Muscle of arm (tissue), 12 donors: ENCODE measurements around the gene PPM1L. TPM values are rescaled to one million over a fixed set of nuclear protein-coding genes. Genes with fewer than 3 reads are reported as not detected.

Source experiments
- DNase-seq: peaks from one replicate; pipeline ENCODE4 v3.0.0-alpha.2; 2013
- polyA plus RNA-seq, 12 donors: library from polyadenylated mRNA; unstranded; fragments of 120-200 nt; gene quantifications; one replicate each; pipeline ENCODE4 v1.2.1, GENCODE V29; 2013; ENCODE audit not compliant: insufficient read length in 12 of 12

PPM1L gene
- polyA plus RNA-seq, 12 donors: 7.3 to 14.3 (median 11.3) TPM; not detected in 1

DNA sequence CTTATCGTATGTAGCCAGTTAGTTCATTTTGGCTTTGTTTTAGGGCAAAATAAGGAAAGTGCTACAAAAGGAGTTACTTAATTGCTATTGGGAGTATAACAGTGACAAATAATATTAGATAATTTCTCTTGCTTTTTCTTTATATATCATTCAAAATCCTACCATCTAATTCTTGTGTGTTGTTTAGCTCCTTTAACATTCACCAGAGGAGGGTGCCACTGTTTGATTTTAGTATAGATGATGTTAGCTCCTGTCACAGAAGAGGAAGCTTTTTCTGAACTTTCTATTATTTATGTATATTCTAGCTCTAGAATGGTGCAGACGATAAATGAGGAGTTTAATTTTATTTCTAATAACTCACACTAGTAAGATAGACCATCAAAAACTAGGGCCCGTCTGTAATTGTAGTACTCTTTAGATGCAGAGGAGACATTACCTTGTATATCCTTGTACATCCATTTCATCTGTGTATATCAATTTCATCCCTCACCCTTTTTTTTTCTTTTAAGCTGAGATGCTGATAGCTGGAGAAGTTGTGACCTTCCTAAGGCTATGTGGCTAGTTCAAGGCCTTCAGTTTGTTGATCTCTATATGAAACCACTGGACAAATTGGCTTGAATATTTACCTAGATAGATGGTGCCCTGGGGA lies 3.0 kb downstream of the PPM1L start:
- DNase-seq: no peak

DNA sequence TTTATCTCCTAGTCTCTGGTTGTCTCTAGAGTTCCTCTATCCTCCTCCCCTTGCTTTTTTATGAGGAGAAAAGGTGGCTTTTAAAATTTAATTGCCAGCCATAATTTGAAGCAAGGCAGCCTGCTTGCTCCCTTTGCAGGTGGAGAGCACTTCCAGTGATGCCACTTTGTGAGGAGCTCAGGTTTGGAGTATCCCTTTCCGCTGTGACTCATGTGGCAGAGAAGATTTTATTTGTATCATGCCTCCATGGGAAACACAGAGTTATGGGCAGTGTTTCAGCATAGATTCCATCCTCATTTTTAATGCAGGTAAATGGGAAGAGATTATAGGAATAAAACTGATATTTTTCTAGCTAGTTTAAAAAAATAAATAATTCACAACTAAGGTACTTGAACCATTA lies 7.0 kb downstream of the PPM1L start:
- no peak for DNase-seq

DNA sequence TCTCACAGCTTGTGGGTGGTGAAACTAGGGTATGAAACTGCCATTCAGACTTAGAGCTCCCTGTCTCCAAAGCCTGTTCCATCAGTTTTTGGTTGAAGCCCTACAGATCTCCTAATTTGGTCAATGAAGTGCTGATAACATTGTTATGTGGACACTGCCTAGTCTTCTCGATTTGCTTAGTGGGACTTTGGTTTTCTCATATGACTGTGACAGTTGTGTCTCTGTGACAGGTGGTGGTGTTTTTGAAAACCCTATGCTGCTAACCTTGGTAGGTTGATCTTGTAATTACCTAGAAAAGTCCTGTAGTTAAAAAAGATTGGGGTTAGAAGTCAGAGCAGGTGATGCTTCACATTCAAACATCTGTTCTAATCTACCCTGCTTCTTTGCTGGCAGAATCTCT lies 9.2 kb downstream of the PPM1L start:
- no peak for DNase-seq

DNA sequence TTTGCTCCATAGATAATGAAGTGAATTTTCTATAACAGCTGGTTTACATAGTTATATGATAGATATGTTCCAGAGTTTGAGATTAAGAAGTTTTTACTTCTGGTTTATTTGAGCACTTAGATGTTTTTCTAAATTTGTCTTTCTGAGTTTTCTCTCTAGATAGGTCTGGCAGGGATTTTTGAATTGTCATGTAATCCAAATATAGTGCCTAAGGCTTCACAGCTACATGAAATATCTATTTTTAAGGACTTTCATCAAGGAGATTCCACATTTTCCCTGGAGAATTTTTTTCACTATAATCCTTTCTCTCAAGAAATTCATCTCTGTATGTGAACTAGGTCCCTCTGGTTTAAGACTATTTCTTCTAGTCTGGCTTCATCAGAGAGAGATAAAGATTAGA lies 12.0 kb downstream of the PPM1L start:
- DNase-seq: no peak

DNA sequence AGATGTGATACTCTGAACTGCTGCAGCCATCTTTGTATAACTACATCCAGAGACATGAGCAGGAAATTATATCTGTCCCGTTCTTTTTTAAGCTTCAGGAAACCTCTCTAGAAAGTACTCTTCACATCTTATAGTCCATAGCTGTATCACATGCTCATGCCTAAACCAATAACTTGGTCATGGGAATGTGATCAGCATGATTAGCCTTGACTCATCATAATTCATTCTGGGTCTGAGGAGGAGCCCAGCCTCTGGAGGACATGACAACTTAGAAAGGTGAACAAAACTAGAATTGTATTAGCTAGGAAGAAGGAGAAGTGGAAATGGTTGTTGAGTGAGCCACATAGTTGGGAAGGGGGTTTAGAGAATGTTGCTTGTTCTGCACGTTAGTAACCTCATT lies 12.9 kb downstream of the PPM1L start:
- DNase-seq: no peak

DNA sequence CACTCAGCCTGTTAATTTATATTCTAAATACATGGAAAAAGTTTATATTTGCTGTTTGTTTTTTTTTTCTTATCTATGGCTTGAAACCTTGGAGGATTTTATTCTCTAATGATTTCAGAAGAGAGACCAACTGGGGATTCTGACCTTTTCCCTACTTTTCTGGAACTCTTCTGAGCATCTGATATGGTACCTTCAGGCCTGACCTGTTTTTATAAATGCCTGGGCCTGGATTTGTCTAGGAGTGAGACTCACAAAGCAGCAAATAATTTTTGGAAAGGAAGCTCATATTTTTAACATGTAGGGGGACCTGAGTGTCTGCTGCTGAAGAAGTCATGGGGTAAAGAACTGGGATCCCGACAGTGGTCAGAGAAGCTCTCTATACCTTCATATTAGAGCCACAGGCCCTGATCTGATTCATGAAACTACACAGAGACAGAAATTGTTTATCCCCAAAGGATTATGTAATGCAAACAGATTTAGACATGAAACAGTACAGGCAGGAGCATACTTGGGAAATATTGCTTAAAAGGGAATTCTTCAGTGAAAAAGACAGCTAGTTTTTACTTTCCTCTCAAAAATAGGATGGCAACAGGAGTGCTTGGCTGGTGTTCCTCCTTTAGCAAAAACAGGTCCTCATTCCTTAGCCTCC lies 15.9 kb downstream of the PPM1L start:
- DNase-seq: no peak

DNA sequence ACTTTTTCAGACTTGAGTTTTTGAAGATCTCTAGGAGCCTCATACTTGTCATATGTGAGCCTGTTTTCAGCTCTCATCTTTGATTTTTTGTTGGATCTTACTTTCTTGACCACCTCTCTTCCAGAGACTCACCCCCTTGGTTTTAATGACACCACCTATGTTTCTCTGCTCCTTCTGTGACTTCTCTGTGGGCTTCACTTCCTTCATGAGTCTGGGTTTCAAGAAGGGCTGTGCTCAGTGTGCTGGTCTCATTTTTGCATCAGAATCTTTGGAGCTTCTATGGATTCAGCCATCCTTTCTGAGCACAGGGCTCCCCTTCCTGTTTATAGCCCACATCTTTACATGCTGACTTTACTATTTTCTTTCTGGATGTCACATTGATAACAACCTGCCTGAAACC lies 17.7 kb downstream of the PPM1L start:
- no peak for DNase-seq

DNA sequence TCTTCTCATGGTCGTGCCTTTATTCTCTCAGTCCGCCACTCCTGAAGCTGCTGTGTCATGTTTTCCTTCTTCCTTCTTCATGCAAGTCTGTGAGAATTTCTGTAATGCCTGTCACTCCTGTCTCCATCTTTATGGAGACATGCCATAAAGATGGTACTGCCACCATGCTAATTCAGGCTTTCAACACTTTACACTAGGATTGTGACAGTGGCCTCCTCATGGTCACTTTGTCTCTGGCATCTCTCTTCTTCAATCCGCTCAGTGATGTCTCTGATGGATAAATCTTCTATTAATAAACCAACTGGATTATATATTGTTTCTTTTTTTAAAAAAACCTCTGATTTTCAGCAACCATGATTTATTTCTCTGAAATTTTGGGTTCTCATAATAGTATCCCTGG lies 18.1 kb downstream of the PPM1L start:
- DNase-seq: no peak

DNA sequence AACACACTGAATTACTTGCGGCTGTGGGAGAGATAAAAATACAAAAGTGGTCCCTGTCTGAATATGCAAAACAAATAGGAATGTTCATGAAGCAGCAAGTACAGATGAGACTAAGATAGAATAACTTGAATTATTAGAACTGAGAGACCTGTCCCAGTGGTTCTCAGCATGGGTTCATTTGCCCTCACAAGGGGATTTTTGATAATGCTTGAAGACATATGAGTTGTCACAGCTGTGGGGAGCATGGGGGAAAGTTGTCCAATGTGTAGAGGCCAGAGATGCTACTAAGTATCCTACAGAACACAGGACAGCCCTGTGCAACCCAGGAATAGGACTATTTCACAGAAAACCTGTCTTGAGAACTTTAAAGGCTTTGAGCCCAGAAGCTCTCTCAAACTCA lies 22.4 kb downstream of the PPM1L start:
- no peak for DNase-seq

DNA sequence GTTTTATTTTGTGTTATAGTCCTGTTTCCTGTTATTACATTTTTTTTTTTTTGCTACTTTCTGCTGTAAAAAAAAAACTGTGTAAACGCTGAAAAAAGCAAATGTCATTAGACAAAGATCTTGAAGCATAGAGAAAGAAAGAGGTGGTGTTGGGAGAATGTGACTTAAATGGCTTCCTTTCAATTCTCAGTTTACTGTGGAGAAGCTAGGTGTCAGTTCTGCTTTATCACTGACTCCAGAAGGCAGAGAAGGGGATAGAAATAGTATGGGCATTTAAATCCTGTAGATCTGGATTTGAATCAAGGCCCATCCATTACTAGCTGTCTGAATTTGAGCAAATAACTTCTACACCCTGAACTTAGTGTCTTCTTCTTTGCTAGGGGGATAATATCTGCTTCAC lies 23.0 kb downstream of the PPM1L start:
- no peak for DNase-seq

DNA sequence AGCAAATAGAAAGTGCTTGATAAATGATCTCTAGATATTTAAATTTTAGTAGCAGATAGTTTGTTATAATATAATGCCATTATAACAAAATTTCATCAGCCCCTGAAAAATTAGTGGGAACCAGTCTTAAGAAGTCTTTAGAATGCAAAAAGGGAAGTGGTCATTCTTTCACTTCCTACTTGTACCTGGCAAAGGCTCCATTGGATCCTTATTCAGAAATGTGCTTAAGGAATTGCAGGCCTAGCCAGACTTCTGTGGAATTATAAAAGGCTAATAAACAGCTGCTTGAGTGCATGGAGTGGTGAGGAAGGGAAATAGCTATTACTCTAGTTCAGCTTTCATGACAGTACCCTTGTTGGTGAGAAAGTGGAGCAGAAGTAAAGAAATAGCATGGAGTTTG lies 24.2 kb downstream of the PPM1L start:
- DNase-seq: no peak

DNA sequence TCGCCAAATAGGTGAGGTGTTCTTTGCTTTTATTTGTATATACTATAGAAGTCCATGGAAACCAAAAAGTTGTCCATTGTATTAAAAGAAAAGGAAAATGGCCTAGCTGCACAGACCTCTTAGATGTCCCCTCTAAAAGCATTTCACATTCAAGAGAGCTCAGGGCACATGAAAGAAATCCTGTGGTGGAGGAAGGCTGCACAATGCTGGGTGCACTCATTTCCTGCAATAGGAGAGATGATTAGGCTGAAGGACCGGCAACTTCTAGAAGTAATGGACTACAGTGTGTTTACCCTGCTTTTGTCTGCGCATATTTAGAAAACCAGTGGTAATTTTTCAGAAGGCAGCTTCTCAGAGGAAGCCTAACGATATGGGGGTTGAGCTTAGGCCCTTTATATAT lies 25.4 kb downstream of the PPM1L start:
- DNase-seq: no peak

DNA sequence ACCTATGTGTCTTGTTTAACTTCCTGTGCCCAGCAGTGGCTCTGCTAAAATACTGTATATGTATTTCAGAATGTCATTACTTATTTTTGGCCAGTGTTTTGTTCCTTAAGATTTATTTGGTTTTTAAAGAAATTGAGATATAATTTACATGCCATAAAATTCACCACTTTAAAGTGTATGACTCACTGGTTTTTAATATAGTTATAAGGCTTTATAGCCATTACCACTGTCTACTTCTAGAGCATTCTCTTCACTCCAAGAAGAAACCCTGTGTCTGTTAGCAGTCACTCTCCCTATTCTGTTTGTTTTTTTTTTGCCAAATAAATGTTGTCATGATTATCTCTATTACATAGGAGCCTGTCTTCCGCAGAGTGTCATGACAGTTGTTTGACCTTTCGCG lies 25.8 kb downstream of the PPM1L start:
- no peak for DNase-seq

DNA sequence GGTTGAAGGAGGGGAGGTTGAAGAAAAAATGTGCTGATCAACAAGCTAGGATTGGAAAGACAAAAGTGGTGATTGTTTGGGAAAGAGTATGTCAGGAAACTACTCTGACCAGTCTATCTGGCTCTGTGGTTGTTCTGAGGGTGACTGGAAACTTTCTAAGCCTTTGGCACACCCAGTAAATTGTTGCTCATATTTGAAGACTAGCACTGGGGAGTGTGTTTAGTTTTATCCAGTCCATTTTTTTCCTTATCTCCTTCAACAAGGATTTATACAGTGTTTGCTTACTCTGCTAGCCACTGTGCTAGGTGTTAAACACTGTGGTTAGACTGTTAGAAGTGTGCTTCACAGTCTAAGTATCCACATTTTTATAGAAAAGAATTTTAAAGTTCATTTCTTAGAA lies 28.8 kb downstream of the PPM1L start:
- DNase-seq: no peak

DNA sequence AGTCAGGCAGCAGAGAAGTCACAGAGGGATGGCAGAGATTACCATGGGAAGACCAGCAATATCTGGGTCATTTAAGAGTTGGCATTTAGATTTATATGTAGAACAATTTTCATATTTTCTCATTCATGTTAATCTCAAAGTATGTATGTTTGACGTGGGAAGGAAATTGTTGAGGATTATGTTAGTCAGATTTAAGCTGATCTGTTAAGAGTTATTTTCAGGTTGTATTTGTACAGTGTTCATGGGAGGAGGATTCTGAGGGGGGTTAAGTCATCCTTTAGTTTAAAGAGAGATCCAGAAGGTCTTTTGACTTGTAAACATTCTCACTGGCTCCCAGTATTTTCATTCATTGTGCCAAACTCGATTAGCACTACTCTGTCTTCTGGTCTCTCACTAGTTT lies 34.7 kb downstream of the PPM1L start:
- no peak for DNase-seq

DNA sequence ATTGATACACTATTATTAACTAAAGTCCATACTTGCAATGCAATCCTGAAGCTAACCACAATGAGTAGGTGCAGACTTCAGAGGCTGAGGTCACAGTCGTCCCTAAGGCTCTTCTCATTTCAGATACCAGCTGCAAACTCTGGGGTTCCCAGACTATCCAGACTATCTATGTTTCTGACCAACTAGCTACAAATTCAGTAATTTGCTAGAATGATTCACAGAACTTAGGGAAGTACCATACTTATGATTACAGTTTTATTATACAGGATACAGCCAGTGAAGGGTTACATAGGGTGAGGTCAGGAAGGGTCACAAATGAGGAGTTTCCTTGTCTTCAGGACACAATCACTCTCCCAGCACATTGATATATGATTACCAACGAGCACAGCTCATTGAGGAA lies 36.5 kb downstream of the PPM1L start:
- DNase-seq: no peak

DNA sequence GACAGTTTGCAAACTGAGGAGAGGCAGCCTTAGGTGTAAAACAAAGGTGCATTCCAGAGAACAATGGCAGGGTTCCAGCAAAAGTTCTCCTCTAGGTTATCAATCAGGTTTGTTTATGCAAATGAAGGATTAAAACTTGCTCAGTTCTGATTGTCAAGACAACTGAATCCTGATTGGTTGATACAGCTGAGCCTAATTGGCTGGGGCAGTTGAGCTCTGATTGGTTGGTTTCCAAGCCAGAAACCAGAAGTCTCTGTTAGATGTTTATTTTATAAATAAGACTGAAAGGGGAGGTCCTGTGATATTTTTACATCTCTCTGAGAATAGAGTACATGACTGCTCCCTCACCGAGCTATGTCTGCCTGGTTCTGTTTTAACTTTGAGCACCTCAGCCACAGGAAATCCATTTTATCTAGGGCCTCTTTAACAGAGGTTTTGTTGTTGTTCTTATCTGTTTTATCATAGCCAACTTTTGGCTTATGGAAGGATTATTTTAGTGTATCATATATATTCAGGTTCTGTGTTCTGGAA lies 37.8 kb downstream of the PPM1L start:
- DNase-seq: no peak

DNA sequence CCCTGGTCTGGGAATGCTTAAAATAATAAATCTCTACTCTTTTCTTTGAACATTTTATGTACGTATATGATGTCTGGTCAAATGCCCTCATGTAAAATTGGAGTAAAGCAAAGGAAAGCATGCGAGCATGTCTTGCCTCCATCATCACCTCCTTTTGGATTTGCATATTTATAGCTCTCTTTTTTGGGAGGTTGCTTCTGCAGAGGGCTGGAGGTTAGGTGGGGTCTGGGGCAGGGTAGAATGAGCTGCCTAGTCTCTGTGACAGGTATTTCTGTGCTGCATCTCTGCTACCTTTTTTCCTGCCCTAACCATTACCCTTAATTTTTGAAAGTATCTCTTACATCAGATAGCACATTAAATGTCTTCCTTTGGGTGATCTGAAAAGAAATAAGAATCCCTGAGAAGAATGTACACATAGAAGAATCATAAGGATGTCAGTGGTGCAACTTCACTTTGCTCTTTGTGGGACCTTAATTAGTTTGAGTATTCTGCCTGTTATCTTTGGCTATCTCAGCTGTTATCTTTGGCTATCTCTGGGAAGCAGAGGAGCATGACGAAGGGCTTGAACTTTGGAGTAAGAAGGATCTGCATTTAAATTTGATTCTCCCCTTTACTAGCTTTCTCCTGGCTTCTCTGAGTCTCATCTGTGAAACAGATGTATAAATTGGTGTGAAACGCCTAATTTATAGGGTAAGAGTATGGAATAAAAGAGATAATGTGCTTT lies 40.2 kb downstream of the PPM1L start:
- no peak for DNase-seq

DNA sequence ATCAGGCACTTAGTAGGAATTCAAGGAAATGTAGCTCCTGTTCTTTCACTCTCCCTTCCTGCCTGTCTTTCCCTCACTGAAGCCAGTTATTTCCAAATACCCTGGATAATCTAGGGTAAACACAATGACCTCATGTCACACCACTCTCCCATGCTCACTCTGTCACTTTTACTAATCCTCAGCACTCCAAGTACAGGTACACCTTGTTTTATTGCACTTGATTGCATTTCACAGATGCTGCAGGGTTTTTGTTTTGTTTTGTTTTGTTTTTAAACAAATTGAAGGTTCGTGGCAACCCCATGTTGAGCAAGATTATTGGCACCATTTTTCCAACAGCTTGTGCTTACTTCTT lies 40.8 kb downstream of the PPM1L start:
- no peak for DNase-seq

DNA sequence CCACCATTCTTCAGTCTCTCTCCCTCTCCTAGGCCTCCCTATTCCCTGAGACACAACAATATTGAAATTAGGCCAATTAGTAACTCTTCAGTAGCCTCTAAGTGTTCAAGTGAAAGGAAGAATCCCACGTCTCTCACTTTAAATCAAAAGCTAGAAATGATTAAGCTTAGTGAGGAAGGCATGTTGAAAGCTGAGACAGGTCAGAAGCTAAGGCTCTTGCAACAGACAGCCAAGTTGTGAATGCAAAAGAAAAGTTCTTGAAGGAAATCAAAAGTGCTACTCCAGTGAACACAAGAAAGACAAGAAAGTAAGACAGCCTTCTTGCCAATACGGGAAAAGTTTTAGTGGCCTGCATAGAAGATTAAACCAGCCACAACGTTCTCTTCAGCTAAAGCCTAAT lies 41.3 kb downstream of the PPM1L start:
- DNase-seq: no peak

DNA sequence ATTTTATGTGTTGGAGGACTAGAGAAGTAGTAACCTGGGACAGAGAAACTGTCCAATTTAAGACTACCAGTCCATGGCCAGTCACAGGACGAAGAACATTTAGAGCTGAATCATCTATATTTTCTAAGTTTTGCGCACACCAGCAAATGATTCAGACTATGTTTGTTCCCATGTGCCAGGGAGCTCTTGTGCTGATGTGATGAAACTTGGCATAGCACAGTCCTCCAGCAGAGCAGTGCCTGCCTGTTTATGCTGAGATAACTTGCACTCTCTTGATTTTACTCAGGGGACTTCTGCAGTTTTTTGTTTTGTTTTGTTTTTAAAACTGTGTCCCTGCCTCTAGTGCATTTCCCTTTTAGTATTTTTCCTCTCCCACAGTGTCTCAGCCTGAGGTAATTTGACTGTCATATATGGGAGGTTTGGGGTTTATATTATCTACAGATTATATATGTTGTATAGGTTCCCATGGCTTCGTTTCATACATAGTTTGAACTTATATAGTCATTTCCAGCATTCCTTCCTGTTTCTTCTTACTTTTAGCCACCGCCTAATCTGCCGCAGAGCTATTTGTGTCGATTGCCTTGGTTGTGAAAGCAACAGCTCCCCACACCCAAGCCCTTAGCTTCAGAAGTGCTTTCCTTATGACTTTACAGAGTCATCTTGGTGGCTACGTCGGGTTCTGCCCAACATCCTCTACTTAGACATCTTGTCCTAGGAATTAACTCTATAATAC lies 45.5 kb downstream of the PPM1L start:
- no peak for DNase-seq

DNA sequence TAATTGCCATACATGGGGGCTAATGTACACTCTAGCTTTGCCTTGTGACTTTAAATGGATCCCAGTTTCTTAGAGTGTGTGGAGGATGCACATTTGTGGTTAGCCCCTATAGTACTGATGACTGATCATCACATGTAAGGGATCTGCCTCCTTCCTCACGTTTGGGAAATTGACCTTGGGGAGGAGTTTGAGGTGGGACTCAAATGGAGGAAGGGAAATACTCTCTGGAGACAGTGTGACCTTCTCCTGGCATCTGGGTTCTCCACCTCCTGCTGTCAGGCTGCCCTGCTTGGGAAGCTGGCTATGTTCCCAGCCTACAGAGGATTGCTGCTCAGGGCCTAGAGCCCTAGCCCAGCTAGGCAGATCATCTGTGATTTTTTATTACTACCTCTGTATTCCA lies 48.7 kb downstream of the PPM1L start:
- DNase-seq: no peak

DNA sequence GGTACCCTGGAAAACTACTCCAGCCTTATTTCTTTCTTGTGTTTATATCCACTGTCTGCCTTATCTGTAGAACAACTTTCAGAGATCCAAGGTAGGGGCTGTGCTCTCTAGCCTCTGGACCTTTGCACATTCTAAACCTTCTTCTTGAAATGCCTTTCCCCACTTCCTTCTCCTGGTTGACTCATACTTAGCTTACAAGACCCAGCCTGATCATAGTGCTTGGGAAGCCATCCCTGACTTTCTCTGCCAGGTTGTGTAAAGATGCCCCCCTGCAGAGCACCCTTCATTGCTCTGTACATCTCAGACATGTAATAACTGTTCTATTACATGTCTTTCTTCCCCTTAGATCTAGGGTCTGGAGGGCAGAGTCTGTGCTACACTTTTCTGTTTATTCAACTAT lies 50.1 kb downstream of the PPM1L start:
- DNase-seq: no peak
